ENCODE results near the gene FGD3.

- no peak for TF ChIP-seq EZH2 (IDR thresholded peaks at IDR 0.05; ENCODE audit: low read length)
- no peak for TF ChIP-seq CTCF (optimal IDR thresholded peaks at IDR 0.05 in 1 of 3, IDR thresholded peaks at IDR 0.05 in 1 of 3, conservative IDR thresholded peaks at IDR 0.05 in 1 of 3; ENCODE audit: extremely low read depth in 1 of 3, insufficient read depth in 2 of 3, low read length in 3 of 3)
These were observed 31.1 kb downstream of the FGD3 start for GRCh38 chr9:92978345-92978875.

All from keratinocyte (primary cell).